ENCODE results near the gene EFNA4.

The EFNA4 gene

DNA sequence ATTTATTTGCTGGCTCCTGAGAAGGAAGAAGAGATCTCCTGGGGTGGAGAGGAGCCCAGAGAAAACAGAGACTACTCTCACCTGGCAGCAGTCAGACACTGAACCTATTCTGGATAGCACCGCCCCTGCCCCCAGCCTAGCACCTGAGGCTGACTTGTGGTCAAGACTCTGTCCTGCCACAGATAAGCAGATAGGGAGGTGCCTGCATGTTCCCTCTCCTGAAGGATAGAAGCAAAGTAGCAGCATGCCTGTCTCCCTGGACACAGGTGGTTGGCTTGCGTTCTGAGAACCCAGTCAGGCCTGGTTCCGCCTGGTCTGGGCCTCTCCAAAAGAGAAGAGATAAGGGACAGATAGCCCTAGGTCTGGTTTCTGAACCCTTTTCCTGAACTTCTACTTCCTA is 13.8 kb downstream of the EFNA4 start:
- POLR2A ChIA-PET = interaction anchor here (0.8 to 2.6 kb wide), 2 partner anchors 12 to 26 kb away, joined by 3 to 8 read pairs; partner anchors contain the start of gene ADAM15
- TF ChIP-seq, protein P1, sequence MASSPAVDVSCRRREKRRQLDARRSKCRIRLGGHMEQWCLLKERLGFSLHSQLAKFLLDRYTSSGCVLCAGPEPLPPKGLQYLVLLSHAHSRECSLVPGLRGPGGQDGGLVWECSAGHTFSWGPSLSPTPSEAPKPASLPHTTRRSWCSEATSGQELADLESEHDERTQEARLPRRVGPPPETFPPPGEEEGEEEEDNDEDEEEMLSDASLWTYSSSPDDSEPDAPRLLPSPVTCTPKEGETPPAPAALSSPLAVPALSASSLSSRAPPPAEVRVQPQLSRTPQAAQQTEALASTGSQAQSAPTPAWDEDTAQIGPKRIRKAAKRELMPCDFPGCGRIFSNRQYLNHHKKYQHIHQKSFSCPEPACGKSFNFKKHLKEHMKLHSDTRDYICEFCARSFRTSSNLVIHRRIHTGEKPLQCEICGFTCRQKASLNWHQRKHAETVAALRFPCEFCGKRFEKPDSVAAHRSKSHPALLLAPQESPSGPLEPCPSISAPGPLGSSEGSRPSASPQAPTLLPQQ (tag by site-specific recombination; IDR thresholded peaks at IDR 0.05) = no peak
- TF ChIP-seq IKZF3 (tag by site-specific recombination; IDR thresholded peaks at IDR 0.05) (0 out of 2 replicates have a peak, but pooled peaks have one; percentile 28), SCRT2 (tag by site-specific recombination; IDR thresholded peaks at IDR 0.05) (peak; percentile 17; the same call in 1 of the 2 replicates), ZNF501 (tag by site-specific recombination; IDR thresholded peaks at IDR 0.05) (no peak), ZNF677 (tag by site-specific recombination; IDR thresholded peaks at IDR 0.05) (no peak), ZNF473 (tag by site-specific recombination; IDR thresholded peaks at IDR 0.05) (no peak), ZNF768 (tag by site-specific recombination; IDR thresholded peaks at IDR 0.05) (no peak), ZNF423 (tag by site-specific recombination; IDR thresholded peaks at IDR 0.05) (no peak), KLF7 (tag by site-specific recombination; IDR thresholded peaks at IDR 0.05; ENCODE audit: borderline replicate concordance) (no peak), PRDM1 (tag by site-specific recombination; IDR thresholded peaks at IDR 0.05) (no peak)
- TF ChIP-seq, protein P2, sequence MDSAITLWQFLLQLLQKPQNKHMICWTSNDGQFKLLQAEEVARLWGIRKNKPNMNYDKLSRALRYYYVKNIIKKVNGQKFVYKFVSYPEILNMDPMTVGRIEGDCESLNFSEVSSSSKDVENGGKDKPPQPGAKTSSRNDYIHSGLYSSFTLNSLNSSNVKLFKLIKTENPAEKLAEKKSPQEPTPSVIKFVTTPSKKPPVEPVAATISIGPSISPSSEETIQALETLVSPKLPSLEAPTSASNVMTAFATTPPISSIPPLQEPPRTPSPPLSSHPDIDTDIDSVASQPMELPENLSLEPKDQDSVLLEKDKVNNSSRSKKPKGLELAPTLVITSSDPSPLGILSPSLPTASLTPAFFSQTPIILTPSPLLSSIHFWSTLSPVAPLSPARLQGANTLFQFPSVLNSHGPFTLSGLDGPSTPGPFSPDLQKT (IDR thresholded peaks at IDR 0.05; ENCODE audit: borderline replicate concordance, low read depth, low read length) = no peak
- Histone ChIP-seq H3K9me3 (ENCODE audit: control insufficient read depth, insufficient read depth, low read depth, low read length) (no peaks in the 10 kb centered on the region), H3K4me3 (ENCODE audit: low read depth, low read length) (no peak overlapping the region), H3K27ac (ENCODE audit: extremely low read depth, low read depth, low read length) (no peak overlapping the region), H3K36me3 (ENCODE audit: control insufficient read depth in 2 of 2, insufficient read depth in 1 of 2, low read length in 2 of 2) (no peaks in the 10 kb centered on the region), H3K4me1 (ENCODE audit: control insufficient read depth, insufficient read depth, low read length) (peaks cover 9% of the 10 kb centered on the region; the same call in 1 of the 2 replicates)
- CTCF ChIA-PET = interaction anchor here (0.8 to 1.5 kb wide), 3 partner anchors 16 to 96 kb away, joined by 4 to 8 read pairs (median 5); partner anchors contain the start of gene KRTCAP2

DNA sequence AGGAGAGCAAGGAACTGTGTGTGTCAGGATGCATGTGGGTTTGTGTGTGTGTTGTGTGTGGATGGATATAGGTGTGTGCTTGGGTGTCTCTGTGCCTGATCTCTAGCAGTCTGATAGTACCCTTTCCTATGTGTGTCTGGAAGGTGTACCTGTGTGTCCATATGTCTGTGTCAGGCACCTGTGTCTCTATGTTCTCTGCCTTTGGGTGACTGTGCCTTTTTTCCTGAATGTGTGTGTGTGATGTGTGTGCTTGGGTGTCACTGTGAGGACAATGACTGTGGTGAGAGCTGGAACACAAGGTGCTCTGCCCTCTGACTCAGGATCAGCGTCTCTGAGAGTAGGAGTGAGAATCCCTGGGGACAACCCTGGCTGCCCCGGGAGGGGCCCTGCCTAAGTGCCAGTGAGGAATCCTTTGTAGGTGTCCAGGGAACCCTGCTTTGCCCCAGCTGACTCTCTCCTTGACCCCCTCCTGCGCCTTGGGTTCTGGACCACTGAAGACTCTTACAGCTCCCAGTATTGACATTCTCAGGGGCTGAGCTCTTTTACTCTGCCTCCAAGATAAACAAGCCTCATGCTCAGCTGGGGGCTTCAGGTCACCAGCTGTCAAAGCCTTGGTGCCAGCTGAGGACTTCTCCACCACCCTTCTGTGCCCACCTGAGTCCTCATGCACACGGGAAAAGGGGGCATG is 14.4 kb downstream of the EFNA4 start:
- peaks cover 9% of the 10 kb centered on the region; the same call in 1 of the 2 replicates for H3K4me1 ChIP-seq (ENCODE audit: control insufficient read depth, insufficient read depth, low read length)
- H3K27ac ChIP-seq (ENCODE audit: extremely low read depth, low read depth, low read length) = no peak overlapping the region
- ChIA-PET POLR2A (interaction anchor here (0.6 to 2.6 kb wide), 4 partner anchors 13 to 1156 kb away, joined by 3 to 8 read pairs (median 6); partner anchors contain the start of genes ADAM15 and PMVK), CTCF (interaction anchor here (0.7 to 1.7 kb wide), 6 partner anchors 14 to 307 kb away, joined by 3 to 8 read pairs (median 4); partner anchors contain the start of gene EFNA4)
- H3K4me3 ChIP-seq (ENCODE audit: low read depth, low read length) = no peak overlapping the region
- H3K36me3 ChIP-seq (ENCODE audit: control insufficient read depth in 2 of 2, insufficient read depth in 1 of 2, low read length in 2 of 2) = no peaks in the 10 kb centered on the region
- no peaks in the 10 kb centered on the region for H3K9me3 ChIP-seq (ENCODE audit: control insufficient read depth, insufficient read depth, low read depth, low read length)
- TF ChIP-seq ZNF416 (tag by site-specific recombination; IDR thresholded peaks at IDR 0.05) = no peak
- no peak for TF ChIP-seq ZNF747 (tag by site-specific recombination; IDR thresholded peaks at IDR 0.05)
- TF ChIP-seq, protein P3, sequence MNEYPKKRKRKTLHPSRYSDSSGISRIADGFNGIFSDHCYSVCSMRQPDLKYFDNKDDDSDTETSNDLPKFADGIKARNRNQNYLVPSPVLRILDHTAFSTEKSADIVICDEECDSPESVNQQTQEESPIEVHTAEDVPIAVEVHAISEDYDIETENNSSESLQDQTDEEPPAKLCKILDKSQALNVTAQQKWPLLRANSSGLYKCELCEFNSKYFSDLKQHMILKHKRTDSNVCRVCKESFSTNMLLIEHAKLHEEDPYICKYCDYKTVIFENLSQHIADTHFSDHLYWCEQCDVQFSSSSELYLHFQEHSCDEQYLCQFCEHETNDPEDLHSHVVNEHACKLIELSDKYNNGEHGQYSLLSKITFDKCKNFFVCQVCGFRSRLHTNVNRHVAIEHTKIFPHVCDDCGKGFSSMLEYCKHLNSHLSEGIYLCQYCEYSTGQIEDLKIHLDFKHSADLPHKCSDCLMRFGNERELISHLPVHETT (tag by site-specific recombination; IDR thresholded peaks at IDR 0.05) = peak; percentile 15; the same call in 1 of the 2 replicates
- no peak for TF ChIP-seq ZNF624 (tag by site-specific recombination; IDR thresholded peaks at IDR 0.05)
- no peak for TF ChIP-seq ZNF311 (tag by site-specific recombination; IDR thresholded peaks at IDR 0.05; ENCODE audit: borderline replicate concordance)
- TF ChIP-seq, protein P4, sequence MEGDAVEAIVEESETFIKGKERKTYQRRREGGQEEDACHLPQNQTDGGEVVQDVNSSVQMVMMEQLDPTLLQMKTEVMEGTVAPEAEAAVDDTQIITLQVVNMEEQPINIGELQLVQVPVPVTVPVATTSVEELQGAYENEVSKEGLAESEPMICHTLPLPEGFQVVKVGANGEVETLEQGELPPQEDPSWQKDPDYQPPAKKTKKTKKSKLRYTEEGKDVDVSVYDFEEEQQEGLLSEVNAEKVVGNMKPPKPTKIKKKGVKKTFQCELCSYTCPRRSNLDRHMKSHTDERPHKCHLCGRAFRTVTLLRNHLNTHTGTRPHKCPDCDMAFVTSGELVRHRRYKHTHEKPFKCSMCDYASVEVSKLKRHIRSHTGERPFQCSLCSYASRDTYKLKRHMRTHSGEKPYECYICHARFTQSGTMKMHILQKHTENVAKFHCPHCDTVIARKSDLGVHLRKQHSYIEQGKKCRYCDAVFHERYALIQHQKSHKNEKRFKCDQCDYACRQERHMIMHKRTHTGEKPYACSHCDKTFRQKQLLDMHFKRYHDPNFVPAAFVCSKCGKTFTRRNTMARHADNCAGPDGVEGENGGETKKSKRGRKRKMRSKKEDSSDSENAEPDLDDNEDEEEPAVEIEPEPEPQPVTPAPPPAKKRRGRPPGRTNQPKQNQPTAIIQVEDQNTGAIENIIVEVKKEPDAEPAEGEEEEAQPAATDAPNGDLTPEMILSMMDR (tag by site-specific recombination; IDR thresholded peaks at IDR 0.05) = no peak
- no peak for TF ChIP-seq YY1 (tag by site-specific recombination; IDR thresholded peaks at IDR 0.05)
- TF ChIP-seq ZNF324 (tag by site-specific recombination; IDR thresholded peaks at IDR 0.05) = no peak
- TF ChIP-seq, protein P5, sequence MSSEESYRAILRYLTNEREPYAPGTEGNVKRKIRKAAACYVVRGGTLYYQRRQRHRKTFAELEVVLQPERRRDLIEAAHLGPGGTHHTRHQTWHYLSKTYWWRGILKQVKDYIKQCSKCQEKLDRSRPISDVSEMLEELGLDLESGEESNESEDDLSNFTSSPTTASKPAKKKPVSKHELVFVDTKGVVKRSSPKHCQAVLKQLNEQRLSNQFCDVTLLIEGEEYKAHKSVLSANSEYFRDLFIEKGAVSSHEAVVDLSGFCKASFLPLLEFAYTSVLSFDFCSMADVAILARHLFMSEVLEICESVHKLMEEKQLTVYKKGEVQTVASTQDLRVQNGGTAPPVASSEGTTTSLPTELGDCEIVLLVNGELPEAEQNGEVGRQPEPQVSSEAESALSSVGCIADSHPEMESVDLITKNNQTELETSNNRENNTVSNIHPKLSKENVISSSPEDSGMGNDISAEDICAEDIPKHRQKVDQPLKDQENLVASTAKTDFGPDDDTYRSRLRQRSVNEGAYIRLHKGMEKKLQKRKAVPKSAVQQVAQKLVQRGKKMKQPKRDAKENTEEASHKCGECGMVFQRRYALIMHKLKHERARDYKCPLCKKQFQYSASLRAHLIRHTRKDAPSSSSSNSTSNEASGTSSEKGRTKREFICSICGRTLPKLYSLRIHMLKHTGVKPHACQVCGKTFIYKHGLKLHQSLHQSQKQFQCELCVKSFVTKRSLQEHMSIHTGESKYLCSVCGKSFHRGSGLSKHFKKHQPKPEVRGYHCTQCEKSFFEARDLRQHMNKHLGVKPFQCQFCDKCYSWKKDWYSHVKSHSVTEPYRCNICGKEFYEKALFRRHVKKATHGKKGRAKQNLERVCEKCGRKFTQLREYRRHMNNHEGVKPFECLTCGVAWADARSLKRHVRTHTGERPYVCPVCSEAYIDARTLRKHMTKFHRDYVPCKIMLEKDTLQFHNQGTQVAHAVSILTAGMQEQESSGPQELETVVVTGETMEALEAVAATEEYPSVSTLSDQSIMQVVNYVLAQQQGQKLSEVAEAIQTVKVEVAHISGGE (tag by site-specific recombination; conservative IDR thresholded peaks at IDR 0.05; ENCODE audit: low read depth) = no peak
- TF ChIP-seq, protein P6, sequence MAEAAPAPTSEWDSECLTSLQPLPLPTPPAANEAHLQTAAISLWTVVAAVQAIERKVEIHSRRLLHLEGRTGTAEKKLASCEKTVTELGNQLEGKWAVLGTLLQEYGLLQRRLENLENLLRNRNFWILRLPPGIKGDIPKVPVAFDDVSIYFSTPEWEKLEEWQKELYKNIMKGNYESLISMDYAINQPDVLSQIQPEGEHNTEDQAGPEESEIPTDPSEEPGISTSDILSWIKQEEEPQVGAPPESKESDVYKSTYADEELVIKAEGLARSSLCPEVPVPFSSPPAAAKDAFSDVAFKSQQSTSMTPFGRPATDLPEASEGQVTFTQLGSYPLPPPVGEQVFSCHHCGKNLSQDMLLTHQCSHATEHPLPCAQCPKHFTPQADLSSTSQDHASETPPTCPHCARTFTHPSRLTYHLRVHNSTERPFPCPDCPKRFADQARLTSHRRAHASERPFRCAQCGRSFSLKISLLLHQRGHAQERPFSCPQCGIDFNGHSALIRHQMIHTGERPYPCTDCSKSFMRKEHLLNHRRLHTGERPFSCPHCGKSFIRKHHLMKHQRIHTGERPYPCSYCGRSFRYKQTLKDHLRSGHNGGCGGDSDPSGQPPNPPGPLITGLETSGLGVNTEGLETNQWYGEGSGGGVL (tag by site-specific recombination; IDR thresholded peaks at IDR 0.05) = no peak
- no peak for TF ChIP-seq ZNF211 (tag by site-specific recombination; IDR thresholded peaks at IDR 0.05; ENCODE audit: low read depth)
- TF ChIP-seq ZSCAN23 (tag by site-specific recombination; IDR thresholded peaks at IDR 0.05) = 0 out of 2 replicates have a peak, but pooled peaks have one; percentile 11
